C4-2B (cell line): ENCODE data around the gene QRFP.

Experiments
- CTCF ChIP-seq: fragments of 450-650 bp; conservative IDR thresholded peaks from 2 replicates; pipeline ENCODE4 v1.5.1; 2017; ENCODE audit warnings: mild to moderate bottlenecking
- ZFX ChIP-seq: fragments of 450-650 bp; IDR thresholded peaks from 2 replicates; pipeline ENCODE4 v1.6.1; 2017

GRCh38 chr9:130906735-130907416 lies 10.3 kb upstream of the QRFP start:
- TF ChIP-seq CTCF (no peak), ZFX (no peak)
